SK-N-SH treated with all-trans-retinoic acid at 6 μM for 48 hours (cell line): ENCODE data around the gene GAREM2.

Experiments
- CSRNP3 ChIP-seq: fragments of 250-450 bp; sonication (Bioruptor Pico); IDR thresholded peaks from 2 replicates; pipeline ENCODE4 v1.5.1; 2021; ENCODE audit warnings: mild to moderate bottlenecking, moderate library complexity
- SNAI2 ChIP-seq: fragments of 250-450 bp; sonication (Bioruptor Pico); IDR thresholded peaks from 2 replicates; pipeline ENCODE4 v1.5.0; 2020; ENCODE audit warnings: mild to moderate bottlenecking, moderate library complexity
- TCF4 ChIP-seq: fragments of 250-450 bp; sonication (Bioruptor Pico); IDR thresholded peaks from 2 replicates; pipeline ENCODE4 v1.8.0; 2021; ENCODE audit warnings: mild to moderate bottlenecking, moderate library complexity, borderline replicate concordance
- ZC3H10 ChIP-seq: fragments of 250-450 bp; sonication (Bioruptor Pico); IDR thresholded peaks from 2 replicates; pipeline ENCODE4 v1.5.1; 2021; ENCODE audit warnings: mild to moderate bottlenecking, moderate library complexity
- TF ChIP-seq, protein P1 (sequence below): fragments of 250-450 bp; sonication (Bioruptor Pico); IDR thresholded peaks from 2 replicates; pipeline ENCODE4 v1.5.1; 2020; ENCODE audit warnings: low read depth, mild to moderate bottlenecking, moderate library complexity

- TF ChIP-seq SNAI2 (CRISPR knock-in tag) (no peak), ZC3H10 (CRISPR knock-in tag) (no peak), TCF4 (CRISPR knock-in tag) (no peak), CSRNP3 (CRISPR knock-in tag) (no peak)
- TF ChIP-seq, protein P1, sequence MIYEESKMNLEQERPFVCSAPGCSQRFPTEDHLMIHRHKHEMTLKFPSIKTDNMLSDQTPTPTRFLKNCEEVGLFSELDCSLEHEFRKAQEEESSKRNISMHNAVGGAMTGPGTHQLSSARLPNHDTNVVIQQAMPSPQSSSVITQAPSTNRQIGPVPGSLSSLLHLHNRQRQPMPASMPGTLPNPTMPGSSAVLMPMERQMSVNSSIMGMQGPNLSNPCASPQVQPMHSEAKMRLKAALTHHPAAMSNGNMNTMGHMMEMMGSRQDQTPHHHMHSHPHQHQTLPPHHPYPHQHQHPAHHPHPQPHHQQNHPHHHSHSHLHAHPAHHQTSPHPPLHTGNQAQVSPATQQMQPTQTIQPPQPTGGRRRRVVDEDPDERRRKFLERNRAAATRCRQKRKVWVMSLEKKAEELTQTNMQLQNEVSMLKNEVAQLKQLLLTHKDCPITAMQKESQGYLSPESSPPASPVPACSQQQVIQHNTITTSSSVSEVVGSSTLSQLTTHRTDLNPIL: no peak
Measured at GRCh38 chr2:26173776-26174482, 1.0 kb downstream of the GAREM2 start.
